GM06990 (cell line): ENCODE results near the gene EFHB.

Experiments
- DNase-seq: peaks from one replicate; pipeline ENCODE4 v3.0.0-alpha.2; 2011; ENCODE audit not compliant: insufficient read length; ENCODE audit errors: extremely low read depth
- H3K27me3 ChIP-seq: replicated peaks from 2 replicates; pipeline ENCODE4 v1.6.0; 2011; ENCODE audit warnings: low read length; ENCODE audit not compliant: control insufficient read depth, insufficient read depth
- H3K36me3 ChIP-seq: 2 replicates; pipeline ENCODE4 v1.5.1; 2011; ENCODE audit warnings: low read length; ENCODE audit not compliant: control insufficient read depth, insufficient read depth
- H3K4me3 ChIP-seq: replicated peaks from 2 replicates; pipeline ENCODE4 v1.5.1; 2011; ENCODE audit warnings: low read depth, mild to moderate bottlenecking, control low read depth, low read length
- CTCF ChIP-seq: IDR thresholded peaks from 2 replicates; pipeline ENCODE4 v1.5.1; 2011; ENCODE audit warnings: low read length, control low read depth, mild to moderate bottlenecking, inconsistent platforms; ENCODE audit not compliant: insufficient read depth, poor library complexity, severe bottlenecking

Gene EFHB

GRCh38 chr3:19947549-19948225 lies 13.7 kb upstream of the EFHB start:
- peak overlapping the region; percentile 75 for H3K4me3 ChIP-seq
- H3K36me3 ChIP-seq = no peaks in the 10 kb centered on the region; the same call in 1 of the 2 replicates
- DNase-seq = peak; percentile 78
- TF ChIP-seq CTCF = no peak
- no peaks in the 10 kb centered on the region for H3K27me3 ChIP-seq

DNA sequence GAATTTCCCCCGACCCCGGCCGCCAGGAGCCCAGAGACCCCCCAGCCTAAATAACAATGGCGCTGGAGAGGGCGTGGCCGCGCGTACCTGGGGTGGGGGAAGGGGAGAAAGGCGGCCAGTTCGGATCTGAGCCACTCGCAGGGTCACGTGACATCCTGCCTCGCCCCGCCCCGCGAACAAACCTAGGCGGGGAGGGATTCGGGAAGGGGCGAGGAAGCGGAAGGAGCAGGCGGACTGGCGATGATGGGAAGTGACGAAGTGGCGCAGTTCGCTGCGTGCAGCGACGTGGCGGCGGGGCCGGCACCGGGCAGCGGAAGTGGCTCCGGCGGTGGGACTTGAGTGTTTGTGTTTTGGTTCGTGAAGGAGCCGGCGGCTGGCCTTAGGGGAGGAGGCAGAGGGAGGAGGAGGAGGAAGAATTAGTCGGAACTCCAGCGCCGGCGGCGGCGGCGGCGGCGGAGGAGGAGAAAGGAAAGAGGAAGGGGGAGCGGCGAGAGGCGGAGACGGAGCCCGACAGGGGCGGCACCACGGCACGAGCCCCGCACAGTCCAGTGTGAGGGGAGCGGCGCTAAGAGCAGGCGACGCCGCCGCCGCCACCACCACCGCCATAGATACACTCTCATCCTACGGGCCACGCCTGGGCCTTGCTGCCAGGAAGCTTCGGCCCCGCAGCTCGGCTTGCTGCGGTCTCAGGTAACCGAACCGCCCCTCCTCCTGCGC lies 13.0 kb upstream of the EFHB start, which contains the start of gene RAB5A:
Gene RAB5A, plus strand, starts transcription at position 266 of the 717 bp plus-strand sequence. CDS start 3,802 bp downstream, outside the sequence.
- TF ChIP-seq CTCF = no peak
- Histone ChIP-seq H3K36me3 (no peaks in the 10 kb centered on the region; the same call in 1 of the 2 replicates), H3K27me3 (no peaks in the 10 kb centered on the region), H3K4me3 (peak within 1 kb of the TSS; percentile 84)
- peak; percentile 99 for DNase-seq

DNA sequence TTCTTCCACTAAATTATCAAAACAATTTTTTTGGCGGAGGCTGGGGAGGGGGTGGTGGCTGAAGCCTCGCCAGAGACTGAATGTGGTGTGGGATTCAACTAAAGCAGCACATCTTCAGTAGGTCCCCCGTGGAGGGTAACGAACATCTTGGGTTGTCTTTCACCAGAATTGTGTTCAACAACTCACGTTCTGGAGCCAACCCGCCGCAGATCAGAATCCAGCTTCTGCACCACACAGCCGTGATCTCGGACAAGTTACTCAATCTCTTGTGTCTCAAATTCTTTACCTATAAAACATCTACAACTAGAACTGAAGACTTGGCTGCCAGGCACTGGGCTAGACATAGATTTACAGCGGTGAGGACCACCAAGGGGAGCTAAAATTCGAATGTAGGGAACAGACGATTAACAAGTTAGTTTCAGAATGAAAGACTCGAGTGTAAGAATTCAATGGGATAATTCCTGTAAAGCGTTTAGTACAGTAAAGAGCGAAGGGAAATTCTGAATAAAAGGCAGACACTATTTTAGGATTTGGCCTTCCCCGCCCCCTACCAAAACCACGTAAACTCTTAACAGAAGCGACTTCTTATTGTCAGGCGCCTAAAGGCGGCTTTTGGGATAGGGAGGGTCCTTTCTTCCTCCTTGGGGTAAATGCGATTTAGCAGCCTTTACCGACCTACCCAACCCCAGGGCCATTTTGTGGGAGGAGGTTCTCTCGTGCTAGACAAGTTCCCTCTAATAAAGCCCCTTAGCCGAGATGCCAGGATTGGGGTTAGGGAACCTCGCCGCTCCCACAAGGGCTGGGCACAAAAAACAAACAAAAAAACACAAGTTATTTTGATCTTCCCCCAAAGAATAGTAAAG lies 12.2 kb upstream of the EFHB start:
- H3K36me3 ChIP-seq = no peaks in the 10 kb centered on the region
- peak overlapping the region; percentile 84 for H3K4me3 ChIP-seq
- peak; percentile 4 for DNase-seq
- TF ChIP-seq CTCF = no peak
- H3K27me3 ChIP-seq = no peaks in the 10 kb centered on the region

DNA sequence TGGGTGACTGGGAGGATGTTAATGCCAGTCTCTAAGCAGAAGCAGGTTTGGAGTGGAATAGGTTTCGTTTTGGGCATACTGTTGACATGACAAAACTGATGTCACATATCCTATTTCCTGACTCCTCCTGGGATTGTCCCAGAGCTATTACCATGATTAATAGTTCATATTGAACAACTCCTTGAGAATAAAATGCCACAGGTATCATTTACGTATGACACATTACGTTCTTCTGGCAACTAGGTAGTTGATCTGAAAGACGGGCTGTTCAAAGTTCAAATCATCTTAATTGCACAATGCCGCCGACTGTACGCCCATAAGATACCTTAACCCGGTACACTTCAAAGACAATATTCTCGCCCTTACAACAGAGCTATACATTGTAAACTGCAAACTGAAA lies 11.5 kb upstream of the EFHB start:
- no peak for TF ChIP-seq CTCF
- Histone ChIP-seq H3K36me3 (no peaks in the 10 kb centered on the region), H3K4me3 (no peak overlapping the region; the same call in 1 of the 2 replicates), H3K27me3 (no peaks in the 10 kb centered on the region)
- no peak for DNase-seq

DNA sequence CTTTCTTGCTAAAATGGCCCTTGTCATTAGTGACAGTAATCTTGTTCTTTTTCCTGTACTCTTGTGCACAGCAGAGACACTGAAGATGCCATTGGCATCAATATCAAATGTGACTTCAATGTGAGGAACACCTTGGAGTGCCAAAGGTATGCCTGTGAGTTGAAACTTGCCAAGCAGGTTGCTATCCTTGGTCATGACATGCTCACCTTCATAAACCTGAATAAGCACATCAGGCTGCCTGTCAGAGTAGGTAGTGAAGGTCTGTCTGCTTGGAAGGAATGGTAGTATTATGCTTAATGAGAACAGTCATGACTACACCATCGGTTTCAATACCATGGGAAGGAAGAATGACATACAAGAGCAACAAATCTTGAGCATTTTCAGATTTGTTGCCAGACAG lies 6.6 kb upstream of the EFHB start:
- no peak for TF ChIP-seq CTCF
- H3K4me3 ChIP-seq = no peak overlapping the region
- H3K36me3 ChIP-seq = no peaks in the 10 kb centered on the region
- no peak for DNase-seq
- no peaks in the 10 kb centered on the region for H3K27me3 ChIP-seq
